GM13977 (cell line): Measurements from ENCODE around the gene CDH20.

ENCODE experiments used
- DNase-seq: peaks from one replicate; pipeline ENCODE4 v3.0.0; 2012; ENCODE audit warnings: low spot score
- CTCF ChIP-seq: IDR thresholded peaks from 2 replicates; pipeline ENCODE4 v1.5.1; 2012; ENCODE audit warnings: mild to moderate bottlenecking, control low read depth; ENCODE audit not compliant: insufficient read depth; ENCODE audit errors: extremely low read depth, missing control alignments
- in situ Hi-C: fragments of 300-500 bp; cut with MboI; formaldehyde crosslinking; loops from one replicate; pipeline ENCODE4 v1.12.0; 2022; ENCODE audit warnings: low sequenced_read_pairs, low pct_unique_long_range_greater_than_20kb, mixed read lengths, inconsistent platforms; ENCODE audit not compliant: unreplicated experiment

The CDH20 gene

GRCh38 chr18:61333271-61333745 lies at the start of gene CDH20:
TSS of gene CDH20 (plus strand) at chr18:61333430.
- no peak for DNase-seq
- in situ Hi-C loops, result no loop called here
- TF ChIP-seq CTCF, result no peak

- no peak for TF ChIP-seq CTCF
- in situ Hi-C loops, result no loop called here
- DNase-seq, result no peak
Observed at GRCh38 chr18:61284039-61284438, 49.2 kb upstream of the CDH20 start.

GRCh38 chr18:61285777-61286176 lies 47.5 kb upstream of the CDH20 start:
- in situ Hi-C loops, result no loop called here
- no peak for TF ChIP-seq CTCF
- no peak for DNase-seq

- no peak for DNase-seq
- in situ Hi-C loops, result no loop called here
- no peak for TF ChIP-seq CTCF
Observed at GRCh38 chr18:61286867-61287266, 46.4 kb upstream of the CDH20 start.

- in situ Hi-C loops, result no loop called here
- no peak for DNase-seq
- TF ChIP-seq CTCF, result no peak
Observed at GRCh38 chr18:61290616-61291015, 42.6 kb upstream of the CDH20 start.

GRCh38 chr18:61292280-61293035 lies 40.8 kb upstream of the CDH20 start:
- in situ Hi-C loops, result no loop called here
- DNase-seq, result no peak
- no peak for TF ChIP-seq CTCF
